Measurements from ENCODE around the gene IWS1. TPM values are rescaled to one million over a fixed set of nuclear protein-coding genes. Genes with fewer than 3 reads are reported as not detected.
"Not testable (repeated sequence)": the region's sequence is repeated elsewhere in the genome, so short reads cannot be mapped to it uniquely, and the experiment has no call there.

IWS1 gene
- total RNA-seq, 4 donors from 2014 or later = 29.0 to 46.7 (median 31.0) TPM

GRCh38 chr2:127528487-127528886, 2.2 kb upstream of the IWS1 start:
- DNase-seq (ENCODE audit: low spot score) = no peak
- no peak for TF ChIP-seq CTCF (IDR thresholded peaks at IDR 0.05)
- ATAC-seq (ENCODE audit: low FRiP score) = no peak

- no peak for TF ChIP-seq CTCF (IDR thresholded peaks at IDR 0.05)
- ATAC-seq (ENCODE audit: low FRiP score) (peak; percentile 62), DNase-seq (ENCODE audit: low spot score) (no peak)
Observed at GRCh38 chr2:127527001-127527804, 914 bp upstream of the IWS1 start.

DNA sequence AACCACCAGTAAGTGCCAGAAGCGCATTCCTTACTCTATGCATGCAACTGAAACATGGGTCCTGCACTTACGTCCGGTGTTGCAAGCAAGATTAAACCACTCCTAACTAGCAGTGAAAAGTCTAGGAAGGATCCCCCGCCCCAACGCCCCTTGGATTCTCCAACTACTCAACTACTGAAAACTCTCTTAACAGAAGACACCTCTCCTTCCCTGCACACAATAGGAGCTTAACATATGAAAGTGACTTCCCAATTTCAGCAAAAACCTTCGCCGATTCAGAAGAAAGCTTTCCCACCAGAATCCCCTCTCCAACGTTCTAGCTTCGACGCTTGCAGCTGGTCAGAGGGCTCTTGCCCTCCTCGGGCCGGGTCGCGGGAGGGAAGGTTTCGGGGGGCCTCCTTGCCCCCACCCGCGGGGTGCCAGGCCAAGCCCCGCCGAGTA, 578 bp downstream of the IWS1 start:
- ATAC-seq (ENCODE audit: low FRiP score) = no peak
- no peak for TF ChIP-seq CTCF (IDR thresholded peaks at IDR 0.05)
- no peak for DNase-seq (ENCODE audit: low spot score)

- not testable (repeated sequence) for ATAC-seq (ENCODE audit: low FRiP score); DNase-seq (ENCODE audit: low spot score)
Observed at GRCh38 chr2:127524198-127524834, 2.0 kb downstream of the IWS1 start.

DNA sequence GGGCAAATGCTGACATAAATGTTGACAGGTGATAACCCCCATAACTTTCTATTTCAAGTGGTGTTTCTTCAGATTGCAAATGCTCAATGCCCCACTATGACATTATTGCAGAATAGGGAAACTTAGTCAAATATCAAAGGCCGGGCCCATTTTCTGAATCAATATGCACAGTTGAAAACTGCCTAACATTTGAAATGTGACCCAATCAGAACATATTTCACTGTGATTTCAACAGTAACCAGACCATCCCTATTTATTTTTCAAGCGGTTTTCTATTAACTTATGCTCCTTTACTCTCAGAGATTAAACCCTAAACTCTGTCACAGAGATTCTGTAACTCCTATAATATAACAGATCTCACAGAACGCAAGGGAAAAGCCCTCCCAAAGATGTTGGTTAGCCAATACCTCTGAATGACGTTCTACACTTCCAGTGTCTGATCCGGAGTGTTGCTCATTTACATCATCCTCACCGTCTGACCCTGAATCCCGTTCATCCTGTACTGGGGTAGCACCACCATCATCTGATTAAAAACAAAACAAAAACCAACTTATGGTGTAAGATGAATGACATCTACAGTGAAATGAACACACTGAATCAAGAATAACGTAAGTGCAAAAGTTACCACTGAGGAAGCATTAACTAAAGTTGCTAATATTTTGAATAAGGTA, 2.9 kb downstream of the IWS1 start:
- no peak for DNase-seq (ENCODE audit: low spot score)
- no peak for TF ChIP-seq CTCF (IDR thresholded peaks at IDR 0.05)
- ATAC-seq (ENCODE audit: low FRiP score) = no peak

GRCh38 chr2:127520424-127520823, 5.9 kb downstream of the IWS1 start:
- no peak for DNase-seq (ENCODE audit: low spot score)
- no peak for ATAC-seq (ENCODE audit: low FRiP score)
- TF ChIP-seq CTCF (IDR thresholded peaks at IDR 0.05) = no peak

DNA sequence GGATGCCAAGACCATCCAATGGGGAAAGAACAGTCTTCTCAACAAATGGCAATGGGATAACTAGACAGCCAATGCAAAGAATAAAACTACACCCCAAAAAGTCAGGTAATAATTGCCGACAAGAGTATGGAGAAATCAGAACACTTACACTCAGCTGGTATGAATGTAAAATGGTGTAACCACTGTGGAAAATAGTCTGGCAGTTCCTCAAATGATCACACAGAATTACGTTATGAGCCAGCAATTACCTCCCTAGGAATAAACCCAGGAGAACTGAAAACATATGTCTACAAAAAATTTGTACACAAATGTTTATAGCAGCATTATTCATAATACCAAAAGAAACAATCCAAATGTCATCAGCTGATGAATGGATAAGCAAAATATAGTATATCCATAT, 8.8 kb downstream of the IWS1 start:
- DNase-seq (ENCODE audit: low spot score) (no peak), ATAC-seq (ENCODE audit: low FRiP score) (no peak)
- no peak for TF ChIP-seq CTCF (IDR thresholded peaks at IDR 0.05)

Measured in omental fat pad (tissue), 4 donors.